Colonic mucosa (tissue), 4 donors: ENCODE measurements around the gene GBGT1. TPM values are rescaled to one million over a fixed set of nuclear protein-coding genes. Genes with fewer than 3 reads are reported as not detected.
A peak's percentile ranks its signal among the peaks of the same experiment; 100 is the strongest.

Source experiments
- DNase-seq: peaks from one replicate; pipeline ENCODE4 v3.0.0-alpha.2; 2020
- H3K27ac ChIP-seq: fragments of 200-600 bp; one replicate; pipeline ENCODE4 v1.8.0; 2021
- H3K27me3 ChIP-seq: fragments of 200-600 bp; one replicate; pipeline ENCODE4 v1.8.0; 2021
- H3K36me3 ChIP-seq: fragments of 200-600 bp; one replicate; pipeline ENCODE4 v1.8.0; 2021
- H3K4me1 ChIP-seq: fragments of 200-600 bp; one replicate; pipeline ENCODE4 v1.8.0; 2021; ENCODE audit warnings: mild to moderate bottlenecking
- H3K4me3 ChIP-seq: fragments of 200-600 bp; one replicate; pipeline ENCODE4 v1.8.0; 2021
- H3K9ac ChIP-seq, 2 donors: one replicate each; pipeline ENCODE4 v1.7.0; 2013; ENCODE audit warnings: control low read depth in 2 of 2, low read depth in 2 of 2, low read length in 2 of 2
- H3K9me3 ChIP-seq: fragments of 200-600 bp; one replicate; pipeline ENCODE4 v1.8.0; 2021
- intact Hi-C: fragments of 100-400 bp; cut with DNase I; formaldehyde crosslinking; loops from one replicate; pipeline ENCODE4 v1.14.1; 2022
- total RNA-seq, 2 donors: library from RNA; stranded (reverse); fragmentation: NEBNext Ultra II Directional in 1 of 2; extraction: Animal tissue kit (Norgen Biotek cat#: 25700) in 1 of 2; gene quantifications; one replicate each; pipeline ENCODE4 v1.2.1, GENCODE V29; 2021
- TF ChIP-seq, protein P1 (sequence below): fragments of 200-600 bp; IDR thresholded peaks from one replicate; pipeline ENCODE4 v1.8.0; 2022; ENCODE audit warnings: antibody characterized with exemption, mild to moderate bottlenecking
- donor health status: healthy.
- donor health status: DM: no; HTN: no; CAD: no.
- donor health status: DM: no; HTN: no; CAD: no.

The GBGT1 gene
- total RNA-seq, 2 donors from 2014 or later, result 4.6 to 4.8 TPM

DNA sequence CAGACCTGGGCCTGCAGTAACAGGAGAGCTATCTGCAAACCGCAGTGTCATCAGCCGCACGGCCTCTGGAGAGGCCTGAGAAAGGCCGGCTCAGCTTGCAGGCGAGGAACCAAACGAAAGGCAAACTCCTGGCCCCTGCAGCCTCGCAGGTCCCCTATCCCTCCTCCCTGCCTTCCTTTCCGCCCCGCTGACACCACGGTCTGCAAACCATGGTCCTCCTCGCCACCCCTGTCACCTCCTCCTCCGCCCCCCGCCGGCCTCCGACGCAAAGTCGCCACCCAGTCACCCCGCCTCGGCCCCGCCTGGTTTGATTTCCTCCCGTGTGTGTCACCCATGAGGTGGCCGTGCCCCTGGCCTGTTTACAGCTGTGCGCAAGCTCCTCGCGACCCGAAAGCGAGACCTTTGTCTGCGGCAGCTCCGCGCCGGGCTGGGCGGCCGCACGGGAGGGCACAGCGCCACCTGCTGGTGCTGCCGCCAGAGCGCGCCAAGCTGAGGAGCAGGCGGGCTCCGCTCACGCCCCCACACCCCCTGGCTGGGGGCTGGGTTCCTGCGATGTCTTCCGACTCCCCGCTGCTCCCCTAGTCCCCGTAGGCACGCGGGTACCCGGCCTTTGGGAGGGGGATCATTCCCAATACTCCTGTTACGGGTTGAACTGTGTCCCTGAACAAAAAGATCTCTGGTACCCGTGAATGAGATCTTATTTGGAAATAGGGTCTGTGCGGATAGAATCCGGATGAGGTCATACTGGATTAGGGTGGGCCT is 19.4 kb downstream of the GBGT1 start:
- peak overlapping the region; percentile 78 to 85 for H3K9ac ChIP-seq
- intact Hi-C loops, result loop anchor here (1.0 kb wide), 1 partner anchor 41 kb away; no protein-coding TSS in a partner anchor
- peaks cover 24% of the 10 kb centered on the region for H3K4me1 ChIP-seq

DNA sequence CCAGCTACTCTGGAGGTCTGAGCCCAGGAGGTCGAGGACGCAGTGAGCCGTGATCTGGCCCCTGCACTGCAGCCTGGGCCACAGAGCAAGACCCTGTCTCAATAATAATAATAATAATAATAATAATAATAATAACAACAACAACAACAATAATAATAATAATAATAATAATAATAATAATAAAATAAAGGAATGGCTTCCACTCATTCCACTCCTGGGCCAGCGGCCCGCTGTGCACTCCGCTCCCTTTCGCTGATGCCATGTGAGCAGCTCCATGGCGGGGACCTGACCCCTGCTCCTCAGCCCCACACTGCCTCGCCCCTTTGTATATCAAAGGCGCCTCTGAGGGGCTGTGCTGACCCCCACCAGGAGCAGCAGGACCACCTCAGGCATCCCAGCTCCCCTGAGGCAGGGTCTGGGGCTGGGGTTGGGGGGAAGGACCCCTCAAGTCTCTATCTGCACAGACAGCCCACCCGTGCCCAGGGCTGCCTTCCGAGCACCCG is 20.0 kb downstream of the GBGT1 start:
- intact Hi-C loops, result loop anchor here (1.0 kb wide), 1 partner anchor 40 kb away; no protein-coding TSS in a partner anchor
- Histone ChIP-seq H3K9me3 (no peaks in the 10 kb centered on the region), H3K36me3 (no peaks in the 10 kb centered on the region), H3K9ac (peak overlapping the region; percentile 78 to 85), H3K27ac (peak overlapping the region; percentile 52), H3K4me1 (peaks cover 24% of the 10 kb centered on the region), H3K27me3 (no peaks in the 10 kb centered on the region), H3K4me3 (peak overlapping the region; percentile 29)
- TF ChIP-seq, protein P1, sequence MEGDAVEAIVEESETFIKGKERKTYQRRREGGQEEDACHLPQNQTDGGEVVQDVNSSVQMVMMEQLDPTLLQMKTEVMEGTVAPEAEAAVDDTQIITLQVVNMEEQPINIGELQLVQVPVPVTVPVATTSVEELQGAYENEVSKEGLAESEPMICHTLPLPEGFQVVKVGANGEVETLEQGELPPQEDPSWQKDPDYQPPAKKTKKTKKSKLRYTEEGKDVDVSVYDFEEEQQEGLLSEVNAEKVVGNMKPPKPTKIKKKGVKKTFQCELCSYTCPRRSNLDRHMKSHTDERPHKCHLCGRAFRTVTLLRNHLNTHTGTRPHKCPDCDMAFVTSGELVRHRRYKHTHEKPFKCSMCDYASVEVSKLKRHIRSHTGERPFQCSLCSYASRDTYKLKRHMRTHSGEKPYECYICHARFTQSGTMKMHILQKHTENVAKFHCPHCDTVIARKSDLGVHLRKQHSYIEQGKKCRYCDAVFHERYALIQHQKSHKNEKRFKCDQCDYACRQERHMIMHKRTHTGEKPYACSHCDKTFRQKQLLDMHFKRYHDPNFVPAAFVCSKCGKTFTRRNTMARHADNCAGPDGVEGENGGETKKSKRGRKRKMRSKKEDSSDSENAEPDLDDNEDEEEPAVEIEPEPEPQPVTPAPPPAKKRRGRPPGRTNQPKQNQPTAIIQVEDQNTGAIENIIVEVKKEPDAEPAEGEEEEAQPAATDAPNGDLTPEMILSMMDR, result no peak
- DNase-seq, result no peak

More for the DNA sequence above, 19.4 kb downstream of the GBGT1 start:
- H3K27ac ChIP-seq, result peak overlapping the region; percentile 52
- H3K27me3 ChIP-seq, result no peaks in the 10 kb centered on the region
- TF ChIP-seq, protein P1, result peak; percentile 96
- peak overlapping the region; percentile 29 for H3K4me3 ChIP-seq
- H3K9me3 ChIP-seq, result no peaks in the 10 kb centered on the region
- DNase-seq, result peak; percentile 91
- H3K36me3 ChIP-seq, result no peaks in the 10 kb centered on the region

DNA sequence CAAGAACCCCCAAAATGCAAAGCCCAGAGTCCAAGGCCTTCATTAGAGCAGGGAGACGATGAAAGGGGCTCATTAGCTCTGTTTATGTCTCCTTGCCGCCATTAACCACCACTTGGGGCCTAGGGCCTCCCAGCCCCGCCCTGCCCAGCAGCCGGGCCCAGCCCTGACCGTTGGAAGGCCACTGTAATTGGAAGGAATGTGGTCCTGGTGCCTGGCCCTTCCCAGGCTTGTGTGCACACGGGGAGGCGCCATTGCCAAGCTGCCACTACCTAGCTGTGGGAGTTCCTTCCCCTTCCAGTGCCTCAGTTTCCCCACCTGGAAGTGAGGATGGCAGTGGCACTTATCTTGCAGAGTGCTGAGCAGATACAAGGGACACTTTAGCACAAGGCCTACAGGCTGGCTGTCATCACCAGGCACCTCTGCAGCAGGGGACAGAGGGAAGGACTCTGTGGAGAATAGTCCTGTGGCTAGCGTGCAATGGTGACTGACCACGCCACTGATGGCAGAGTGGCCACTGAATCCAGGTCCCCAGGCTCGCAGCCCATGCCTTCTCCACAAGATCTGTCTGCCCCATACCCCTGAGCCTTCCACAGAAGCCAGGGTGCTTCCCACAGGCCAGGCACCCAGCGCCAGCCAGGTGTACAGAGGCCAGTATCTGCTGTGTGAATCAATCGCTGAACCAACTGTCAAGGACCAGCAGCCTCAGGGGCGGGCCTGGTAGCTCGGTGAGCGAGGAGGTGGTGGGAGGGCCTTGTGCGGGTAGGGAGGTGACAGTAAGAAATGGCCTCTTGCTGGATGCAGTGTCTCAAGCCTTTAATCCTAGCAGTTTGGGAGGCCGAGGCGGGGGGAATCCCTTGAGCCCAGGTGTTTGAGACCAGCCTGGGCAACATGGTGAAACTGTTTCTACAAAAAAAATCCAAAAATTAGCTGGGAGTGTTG is 20.8 kb downstream of the GBGT1 start:
- no peaks in the 10 kb centered on the region for H3K27me3 ChIP-seq
- no peaks in the 10 kb centered on the region for H3K36me3 ChIP-seq
- H3K27ac ChIP-seq, result peak overlapping the region; percentile 34
- intact Hi-C loops, result no loop called here
- peaks cover 30% of the 10 kb centered on the region for H3K4me1 ChIP-seq
- H3K9ac ChIP-seq, result peak overlapping the region; percentile 26 to 58
- H3K9me3 ChIP-seq, result no peaks in the 10 kb centered on the region
- peak; percentile 40 for DNase-seq
- H3K4me3 ChIP-seq, result no peak overlapping the region
- TF ChIP-seq, protein P1, result no peak

DNA sequence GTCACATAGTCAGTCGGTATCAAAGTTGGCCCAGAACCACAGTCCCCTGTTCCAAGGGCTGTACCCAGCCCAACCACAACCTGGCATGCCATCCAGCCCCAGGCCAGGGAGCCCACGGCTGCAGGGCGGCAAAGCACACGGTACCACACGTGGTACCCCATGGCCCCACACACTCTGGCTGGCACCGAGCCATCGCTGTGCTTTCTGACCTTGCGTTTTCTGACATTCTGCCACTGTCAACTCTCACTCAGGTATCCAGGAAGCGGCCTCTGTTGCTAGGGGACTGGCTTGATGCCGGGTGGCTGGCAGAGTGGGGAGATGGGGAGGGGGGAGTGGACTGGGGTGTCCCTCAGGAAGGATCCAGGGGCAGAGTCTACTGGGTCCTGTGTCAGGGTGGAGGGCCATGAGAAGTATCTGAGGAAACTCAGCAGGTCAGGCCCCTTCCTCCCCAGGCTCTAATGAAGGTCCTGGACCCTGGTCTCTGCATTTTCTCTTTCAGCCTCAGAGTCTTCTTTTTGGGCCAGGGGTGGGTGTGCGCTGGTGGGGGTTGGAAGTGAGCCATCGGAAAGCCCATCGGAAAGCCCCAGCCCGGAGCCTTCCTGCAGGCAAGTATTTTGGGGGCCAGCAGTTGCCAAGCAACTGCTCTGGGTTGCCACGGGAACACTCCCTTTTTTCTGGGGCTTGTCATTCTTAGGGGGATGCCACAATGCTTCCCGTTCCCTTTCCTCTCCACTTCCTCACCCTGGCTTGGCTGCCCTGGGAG is 21.7 kb downstream of the GBGT1 start:
- intact Hi-C loops, result no loop called here
- no peaks in the 10 kb centered on the region for H3K36me3 ChIP-seq
- no peak for DNase-seq
- H3K4me3 ChIP-seq, result no peak overlapping the region
- H3K27me3 ChIP-seq, result no peaks in the 10 kb centered on the region
- peak overlapping the region in 1 of 2 donors; percentile 58 for H3K9ac ChIP-seq
- TF ChIP-seq, protein P1, result no peak
- H3K27ac ChIP-seq, result peak overlapping the region; percentile 34
- H3K4me1 ChIP-seq, result peaks cover 29% of the 10 kb centered on the region
- H3K9me3 ChIP-seq, result no peaks in the 10 kb centered on the region

DNA sequence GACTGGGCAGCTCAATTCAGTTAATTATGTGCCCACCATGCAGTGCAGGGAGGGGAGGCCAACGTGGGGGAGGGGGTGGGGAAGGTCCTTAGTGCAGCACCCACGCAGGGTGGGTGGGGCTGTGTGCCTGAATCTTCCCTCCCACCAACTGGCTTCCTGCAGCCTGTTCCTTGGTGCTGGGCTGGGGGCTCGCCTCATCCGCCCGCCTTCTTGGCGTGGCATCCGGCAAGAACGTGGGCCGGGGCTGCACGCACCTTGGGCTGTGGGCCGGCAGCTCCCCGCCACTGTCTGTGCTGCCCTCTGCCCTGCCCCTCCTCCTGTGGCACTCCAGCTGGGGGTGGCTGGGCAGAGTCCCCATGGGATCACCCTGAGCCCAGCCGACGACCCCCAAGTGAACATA is 23.1 kb downstream of the GBGT1 start:
- no peak for DNase-seq
- Histone ChIP-seq H3K9ac (no peak overlapping the region), H3K4me3 (no peak overlapping the region), H3K9me3 (no peaks in the 10 kb centered on the region), H3K36me3 (no peaks in the 10 kb centered on the region), H3K27me3 (no peaks in the 10 kb centered on the region), H3K4me1 (peaks cover 36% of the 10 kb centered on the region), H3K27ac (no peak overlapping the region)
- intact Hi-C loops, result no loop called here
- TF ChIP-seq, protein P1, result no peak
